HUES6 (cell line): ENCODE measurements around the gene ATXN1.

Source experiments
- H3K27ac ChIP-seq: 2 replicates; pipeline ENCODE4 v1.7.0; 2013; ENCODE audit warnings: low read depth, mild to moderate bottlenecking, low read length, inconsistent platforms
- H3K27me3 ChIP-seq: 2 replicates; pipeline ENCODE4 v1.6.1; 2013; ENCODE audit warnings: low read length; ENCODE audit not compliant: control insufficient read depth, insufficient read depth
- H3K36me3 ChIP-seq: 2 replicates; pipeline ENCODE4 v1.6.1; 2013; ENCODE audit warnings: low read length; ENCODE audit not compliant: control insufficient read depth, insufficient read depth
- H3K4me1 ChIP-seq: 2 replicates; pipeline ENCODE4 v1.6.1; 2013; ENCODE audit warnings: low read length; ENCODE audit not compliant: control insufficient read depth, insufficient read depth
- H3K4me3 ChIP-seq: 2 replicates; pipeline ENCODE4 v1.5.1; 2013; ENCODE audit warnings: low read depth, low read length
- H3K9ac ChIP-seq: one replicate; pipeline ENCODE4 v1.6.1; 2013; ENCODE audit warnings: mild to moderate bottlenecking, low read length
- H3K9me3 ChIP-seq: 2 replicates; pipeline ENCODE4 v1.6.1; 2013; ENCODE audit warnings: low read depth, low read length; ENCODE audit not compliant: control insufficient read depth, insufficient read depth

Gene ATXN1

GRCh38 chr6:16488813-16489212, 272.4 kb downstream of the ATXN1 start:
- no peaks in the 10 kb centered on the region for H3K9me3 ChIP-seq
- no peak overlapping the region for H3K9ac ChIP-seq
- H3K27me3 ChIP-seq: no peaks in the 10 kb centered on the region
- H3K36me3 ChIP-seq: no peaks in the 10 kb centered on the region
- no peaks in the 10 kb centered on the region; the same call in none of the 2 replicates for H3K4me1 ChIP-seq
- H3K4me3 ChIP-seq: no peak overlapping the region
- H3K27ac ChIP-seq: no peak overlapping the region

GRCh38 chr6:16487996-16488674, 273.1 kb downstream of the ATXN1 start:
- no peak overlapping the region for H3K27ac ChIP-seq

GRCh38 chr6:16486661-16487060, 274.6 kb downstream of the ATXN1 start:
- H3K27me3 ChIP-seq: no peaks in the 10 kb centered on the region
- no peaks in the 10 kb centered on the region; the same call in 1 of the 2 replicates for H3K4me1 ChIP-seq
- H3K9ac ChIP-seq: no peak overlapping the region
- H3K9me3 ChIP-seq: peaks cover 8% of the 10 kb centered on the region; the same call in 1 of the 2 replicates
- H3K4me3 ChIP-seq: no peak overlapping the region
- no peaks in the 10 kb centered on the region for H3K36me3 ChIP-seq
- no peak overlapping the region for H3K27ac ChIP-seq

More at GRCh38 chr6:16487996-16488674, 273.1 kb downstream of the ATXN1 start:
- Histone ChIP-seq H3K9ac (no peak overlapping the region), H3K36me3 (no peaks in the 10 kb centered on the region), H3K27me3 (no peaks in the 10 kb centered on the region), H3K4me1 (no peaks in the 10 kb centered on the region; the same call in 1 of the 2 replicates), H3K9me3 (no peaks in the 10 kb centered on the region), H3K4me3 (no peak overlapping the region)

- Histone ChIP-seq H3K9ac (no peak overlapping the region), H3K36me3 (no peaks in the 10 kb centered on the region), H3K4me1 (no peaks in the 10 kb centered on the region; the same call in 1 of the 2 replicates), H3K4me3 (no peak overlapping the region), H3K27me3 (no peaks in the 10 kb centered on the region), H3K9me3 (peaks cover 8% of the 10 kb centered on the region; the same call in 1 of the 2 replicates), H3K27ac (no peak overlapping the region)
Measured at GRCh38 chr6:16483315-16483875, 277.9 kb downstream of the ATXN1 start.

GRCh38 chr6:16482702-16483314, 278.5 kb downstream of the ATXN1 start:
- H3K4me3 ChIP-seq: no peak overlapping the region
- H3K36me3 ChIP-seq: no peaks in the 10 kb centered on the region
- no peaks in the 10 kb centered on the region for H3K27me3 ChIP-seq
- peaks cover 8% of the 10 kb centered on the region; the same call in 1 of the 2 replicates for H3K9me3 ChIP-seq
- H3K9ac ChIP-seq: no peak overlapping the region
- H3K27ac ChIP-seq: no peak overlapping the region
- no peaks in the 10 kb centered on the region; the same call in 1 of the 2 replicates for H3K4me1 ChIP-seq

- H3K27ac ChIP-seq: no peak overlapping the region
- H3K27me3 ChIP-seq: no peaks in the 10 kb centered on the region
- H3K9ac ChIP-seq: no peak overlapping the region
- H3K9me3 ChIP-seq: peaks cover 8% of the 10 kb centered on the region; the same call in 1 of the 2 replicates
- H3K4me3 ChIP-seq: no peak overlapping the region
- no peaks in the 10 kb centered on the region for H3K36me3 ChIP-seq
- no peaks in the 10 kb centered on the region for H3K4me1 ChIP-seq
Measured at GRCh38 chr6:16481697-16482399, 279.4 kb downstream of the ATXN1 start.

- H3K4me1 ChIP-seq: no peaks in the 10 kb centered on the region
- no peaks in the 10 kb centered on the region for H3K36me3 ChIP-seq
- no peak overlapping the region for H3K4me3 ChIP-seq
- H3K9ac ChIP-seq: no peak overlapping the region
- no peaks in the 10 kb centered on the region for H3K27me3 ChIP-seq
- H3K9me3 ChIP-seq: peaks cover 8% of the 10 kb centered on the region; the same call in 1 of the 2 replicates
- H3K27ac ChIP-seq: no peak overlapping the region
Measured at GRCh38 chr6:16480763-16481560, 280.3 kb downstream of the ATXN1 start.

GRCh38 chr6:16477367-16478149, 283.7 kb downstream of the ATXN1 start:
- peaks cover 3% of the 10 kb centered on the region; the same call in 1 of the 2 replicates for H3K9me3 ChIP-seq
- H3K27me3 ChIP-seq: no peaks in the 10 kb centered on the region
- no peaks in the 10 kb centered on the region for H3K36me3 ChIP-seq
- H3K9ac ChIP-seq: no peak overlapping the region
- no peak overlapping the region for H3K27ac ChIP-seq
- H3K4me1 ChIP-seq: no peaks in the 10 kb centered on the region; the same call in 1 of the 2 replicates
- no peak overlapping the region for H3K4me3 ChIP-seq

GRCh38 chr6:16476861-16477260, 284.4 kb downstream of the ATXN1 start:
- no peak overlapping the region for H3K27ac ChIP-seq
- no peaks in the 10 kb centered on the region for H3K27me3 ChIP-seq
- H3K9ac ChIP-seq: no peak overlapping the region
- no peaks in the 10 kb centered on the region for H3K9me3 ChIP-seq
- no peak overlapping the region for H3K4me3 ChIP-seq
- H3K4me1 ChIP-seq: no peaks in the 10 kb centered on the region; the same call in 1 of the 2 replicates
- no peaks in the 10 kb centered on the region for H3K36me3 ChIP-seq

GRCh38 chr6:16475494-16475781, 285.8 kb downstream of the ATXN1 start:
- Histone ChIP-seq H3K27me3 (no peaks in the 10 kb centered on the region), H3K9ac (no peak overlapping the region), H3K27ac (no peak overlapping the region), H3K9me3 (no peaks in the 10 kb centered on the region), H3K4me1 (no peaks in the 10 kb centered on the region; the same call in 1 of the 2 replicates), H3K36me3 (no peaks in the 10 kb centered on the region), H3K4me3 (no peak overlapping the region)
